Measurements from ENCODE around the gene TMEM115.
A peak's percentile ranks its signal among the peaks of the same experiment; 100 is the strongest.

TMEM115 gene

DNA sequence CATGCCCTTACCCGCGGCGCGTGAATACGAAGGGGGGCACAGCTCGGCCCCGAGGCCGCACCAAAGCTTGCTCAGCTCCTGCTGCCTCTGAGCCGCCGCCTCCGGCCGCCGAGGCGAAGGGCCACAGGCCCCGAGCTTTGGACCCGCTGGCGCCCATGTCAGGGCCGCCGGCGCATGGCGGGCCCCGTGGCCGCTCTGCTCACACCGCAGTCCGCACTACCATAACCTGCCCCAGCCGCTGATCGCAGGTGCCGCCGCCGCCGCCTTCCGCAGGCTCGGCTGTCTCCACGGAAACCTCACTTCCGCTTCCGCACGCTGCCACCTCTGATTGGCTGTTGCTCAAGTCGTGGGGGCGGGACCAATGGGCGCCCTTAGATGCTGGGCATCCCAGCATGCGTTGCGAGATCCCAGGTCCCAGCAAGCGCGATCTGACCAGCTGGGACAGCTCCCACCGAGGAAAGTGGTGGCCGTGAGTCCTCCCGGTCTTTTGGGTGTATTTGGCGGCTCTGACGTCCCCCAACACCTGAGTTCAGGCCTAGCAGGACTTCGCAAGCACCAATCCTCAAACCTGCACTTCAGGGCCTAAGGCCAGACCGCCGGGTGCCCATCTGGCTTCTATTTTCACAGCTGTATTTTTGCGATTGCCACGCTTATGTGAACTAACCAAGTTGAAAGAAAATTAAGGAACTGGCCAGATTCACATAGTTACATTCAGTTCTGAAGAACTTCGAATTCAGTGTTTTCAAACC lies 31.2 kb downstream of the TMEM115 start, which contains the start of gene TUSC2:
TSS of gene TUSC2 (minus strand) at position 281 of the 749 bp plus-strand sequence. CDS start at position 157, 124 bp downstream.
- H3K4me3 ChIP-seq (ENCODE audit: severe bottlenecking), result peak within 1 kb of the TSS; percentile 81
- no peaks in the 10 kb centered on the region for H3K9me3 ChIP-seq (ENCODE audit: severe bottlenecking)
- peaks cover 56% of the 10 kb centered on the region for H3K36me3 ChIP-seq (ENCODE audit: low read depth)
- TF ChIP-seq, protein P1, sequence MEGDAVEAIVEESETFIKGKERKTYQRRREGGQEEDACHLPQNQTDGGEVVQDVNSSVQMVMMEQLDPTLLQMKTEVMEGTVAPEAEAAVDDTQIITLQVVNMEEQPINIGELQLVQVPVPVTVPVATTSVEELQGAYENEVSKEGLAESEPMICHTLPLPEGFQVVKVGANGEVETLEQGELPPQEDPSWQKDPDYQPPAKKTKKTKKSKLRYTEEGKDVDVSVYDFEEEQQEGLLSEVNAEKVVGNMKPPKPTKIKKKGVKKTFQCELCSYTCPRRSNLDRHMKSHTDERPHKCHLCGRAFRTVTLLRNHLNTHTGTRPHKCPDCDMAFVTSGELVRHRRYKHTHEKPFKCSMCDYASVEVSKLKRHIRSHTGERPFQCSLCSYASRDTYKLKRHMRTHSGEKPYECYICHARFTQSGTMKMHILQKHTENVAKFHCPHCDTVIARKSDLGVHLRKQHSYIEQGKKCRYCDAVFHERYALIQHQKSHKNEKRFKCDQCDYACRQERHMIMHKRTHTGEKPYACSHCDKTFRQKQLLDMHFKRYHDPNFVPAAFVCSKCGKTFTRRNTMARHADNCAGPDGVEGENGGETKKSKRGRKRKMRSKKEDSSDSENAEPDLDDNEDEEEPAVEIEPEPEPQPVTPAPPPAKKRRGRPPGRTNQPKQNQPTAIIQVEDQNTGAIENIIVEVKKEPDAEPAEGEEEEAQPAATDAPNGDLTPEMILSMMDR (IDR thresholded peaks at IDR 0.05; ENCODE audit: poor library complexity, severe bottlenecking), result no peak
- H3K27me3 ChIP-seq (ENCODE audit: insufficient read depth, poor library complexity, severe bottlenecking), result no peaks in the 10 kb centered on the region
- ATAC-seq (ENCODE audit: low read depth), result peak; percentile 84
- H3K27ac ChIP-seq (ENCODE audit: poor library complexity, severe bottlenecking), result peak within 1 kb of the TSS; percentile 19
- DNase-seq (ENCODE audit: low spot score), result peak; percentile 97
- no peaks in the 10 kb centered on the region for H3K4me1 ChIP-seq (ENCODE audit: insufficient read depth, poor library complexity, severe bottlenecking)

DNA sequence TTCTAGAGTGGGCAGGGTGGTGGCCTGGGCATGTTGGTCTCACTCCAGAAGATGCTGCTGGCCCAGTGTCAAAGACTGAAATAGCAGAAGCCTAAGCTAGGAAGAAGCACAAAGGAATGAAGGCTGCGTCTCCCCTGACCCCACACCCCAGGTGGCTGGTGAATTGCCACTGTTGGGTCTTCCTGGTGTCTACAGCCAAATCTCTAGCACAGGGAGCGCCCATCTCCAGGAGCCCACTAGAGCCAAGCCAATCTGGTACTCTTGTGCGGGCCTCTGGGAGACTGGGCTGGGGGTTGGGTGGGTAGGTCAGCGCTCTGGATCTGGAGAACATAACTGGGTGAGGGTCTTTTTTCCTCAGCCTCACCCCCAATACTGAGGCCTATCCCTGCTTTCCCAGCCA lies 32.2 kb downstream of the TMEM115 start:
- no peak for DNase-seq (ENCODE audit: low spot score)
- peak overlapping the region; percentile 19 for H3K27ac ChIP-seq (ENCODE audit: poor library complexity, severe bottlenecking)
- TF ChIP-seq, protein P1 (IDR thresholded peaks at IDR 0.05; ENCODE audit: poor library complexity, severe bottlenecking), result no peak
- H3K4me3 ChIP-seq (ENCODE audit: severe bottlenecking), result peak overlapping the region; percentile 81
- ATAC-seq (ENCODE audit: low read depth), result no peak
- no peaks in the 10 kb centered on the region for H3K4me1 ChIP-seq (ENCODE audit: insufficient read depth, poor library complexity, severe bottlenecking)
- no peaks in the 10 kb centered on the region for H3K9me3 ChIP-seq (ENCODE audit: severe bottlenecking)
- H3K36me3 ChIP-seq (ENCODE audit: low read depth), result peaks cover 53% of the 10 kb centered on the region
- no peaks in the 10 kb centered on the region for H3K27me3 ChIP-seq (ENCODE audit: insufficient read depth, poor library complexity, severe bottlenecking)

DNA sequence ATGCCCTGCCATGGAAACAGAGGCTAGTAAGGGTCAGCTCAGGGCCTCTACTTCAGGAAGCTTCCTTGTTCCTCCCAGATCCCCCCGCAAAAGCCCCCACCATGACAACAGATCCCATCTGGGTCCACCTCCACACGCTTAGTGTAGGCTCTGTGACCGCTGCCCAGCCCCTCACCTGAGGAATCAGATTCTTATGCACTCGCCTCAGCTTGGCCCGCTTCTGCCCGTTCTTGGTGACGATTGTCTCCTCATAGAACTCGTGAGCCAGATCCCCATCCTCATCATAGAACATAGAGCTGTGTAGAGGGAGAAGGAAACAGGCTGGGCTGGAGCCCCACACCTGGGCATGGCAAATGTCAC lies 33.2 kb downstream of the TMEM115 start:
- TF ChIP-seq, protein P1 (IDR thresholded peaks at IDR 0.05; ENCODE audit: poor library complexity, severe bottlenecking), result no peak
- Histone ChIP-seq H3K4me1 (ENCODE audit: insufficient read depth, poor library complexity, severe bottlenecking) (no peaks in the 10 kb centered on the region), H3K27me3 (ENCODE audit: insufficient read depth, poor library complexity, severe bottlenecking) (no peaks in the 10 kb centered on the region), H3K4me3 (ENCODE audit: severe bottlenecking) (no peak overlapping the region), H3K36me3 (ENCODE audit: low read depth) (peaks cover 43% of the 10 kb centered on the region), H3K9me3 (ENCODE audit: severe bottlenecking) (no peaks in the 10 kb centered on the region), H3K27ac (ENCODE audit: poor library complexity, severe bottlenecking) (no peak overlapping the region)
- DNase-seq (ENCODE audit: low spot score) (no peak), ATAC-seq (ENCODE audit: low read depth) (no peak)

DNA sequence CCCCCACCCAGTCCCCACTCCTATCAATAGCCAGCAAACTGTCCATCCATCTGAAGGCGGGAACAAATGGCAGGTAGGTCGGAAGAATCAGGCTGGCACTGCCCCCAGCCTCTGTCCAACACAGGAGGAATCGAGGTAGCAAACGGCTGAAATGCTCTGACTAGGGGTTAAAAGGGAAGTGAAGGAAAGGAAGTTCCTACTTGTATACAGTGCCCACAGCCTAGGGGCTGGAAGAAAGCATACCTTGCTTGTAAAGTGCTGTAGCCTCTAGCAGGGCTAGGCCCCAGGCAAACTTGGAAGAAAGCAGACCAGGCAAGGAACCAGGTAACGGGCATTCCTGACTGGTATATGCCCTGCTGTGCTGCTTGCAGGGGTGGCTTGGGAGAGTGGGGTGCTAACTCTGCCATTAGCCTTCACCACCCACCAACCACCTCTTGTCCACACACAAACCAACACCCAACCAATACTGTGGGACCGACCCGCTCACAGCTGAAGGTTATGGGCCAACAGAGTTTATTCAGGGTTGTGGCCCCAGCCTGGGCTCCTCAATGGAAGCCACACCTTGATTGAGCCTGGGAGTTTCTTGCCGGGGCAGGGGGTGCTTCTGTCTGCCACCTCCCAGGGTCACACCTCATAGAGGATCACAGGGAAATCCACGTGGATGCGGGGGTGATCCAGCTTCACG lies 33.7 kb downstream of the TMEM115 start:
- ATAC-seq (ENCODE audit: low read depth) (no peak), DNase-seq (ENCODE audit: low spot score) (no peak)
- no peaks in the 10 kb centered on the region for H3K27me3 ChIP-seq (ENCODE audit: insufficient read depth, poor library complexity, severe bottlenecking)
- H3K4me1 ChIP-seq (ENCODE audit: insufficient read depth, poor library complexity, severe bottlenecking), result no peaks in the 10 kb centered on the region
- H3K4me3 ChIP-seq (ENCODE audit: severe bottlenecking), result no peak overlapping the region
- H3K36me3 ChIP-seq (ENCODE audit: low read depth), result peaks cover 38% of the 10 kb centered on the region
- TF ChIP-seq, protein P1 (IDR thresholded peaks at IDR 0.05; ENCODE audit: poor library complexity, severe bottlenecking), result no peak
- H3K9me3 ChIP-seq (ENCODE audit: severe bottlenecking), result no peaks in the 10 kb centered on the region
- no peak overlapping the region for H3K27ac ChIP-seq (ENCODE audit: poor library complexity, severe bottlenecking)

DNA sequence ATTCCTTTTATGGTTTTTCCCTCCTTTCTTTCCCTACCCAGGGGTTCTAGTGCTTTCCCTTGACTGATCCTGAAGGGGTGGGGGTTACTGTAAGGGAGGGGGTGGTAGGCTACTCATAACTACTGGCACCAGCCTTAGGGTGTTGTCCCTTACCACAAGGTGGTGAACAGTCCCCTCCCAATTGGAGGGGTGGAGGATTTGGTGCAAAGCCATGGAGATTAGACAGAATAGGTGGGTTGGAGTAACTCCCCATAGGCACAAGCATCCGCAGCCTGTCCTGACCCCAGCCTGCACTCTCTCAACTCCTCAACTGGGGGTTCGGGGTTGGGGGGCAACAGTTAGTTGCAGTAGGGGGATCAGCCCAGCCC lies 34.2 kb downstream of the TMEM115 start:
- H3K4me1 ChIP-seq (ENCODE audit: insufficient read depth, poor library complexity, severe bottlenecking), result no peaks in the 10 kb centered on the region
- no peaks in the 10 kb centered on the region for H3K27me3 ChIP-seq (ENCODE audit: insufficient read depth, poor library complexity, severe bottlenecking)
- DNase-seq (ENCODE audit: low spot score) (no peak), ATAC-seq (ENCODE audit: low read depth) (no peak)
- TF ChIP-seq, protein P1 (IDR thresholded peaks at IDR 0.05; ENCODE audit: poor library complexity, severe bottlenecking), result no peak
- H3K27ac ChIP-seq (ENCODE audit: poor library complexity, severe bottlenecking), result no peak overlapping the region
- H3K36me3 ChIP-seq (ENCODE audit: low read depth), result peaks cover 33% of the 10 kb centered on the region
- no peaks in the 10 kb centered on the region for H3K9me3 ChIP-seq (ENCODE audit: severe bottlenecking)
- no peak overlapping the region for H3K4me3 ChIP-seq (ENCODE audit: severe bottlenecking)
